Measurements from ENCODE around the gene PRAME.
"Not testable (repeated sequence)": the region's sequence is repeated elsewhere in the genome, so short reads cannot be mapped to it uniquely, and the experiment has no call there.

PRAME gene

GRCh38 chr22:22550789-22551434 is 8.2 kb downstream of the PRAME start:
- DNase-seq, result no peak

GRCh38 chr22:22548910-22549309 is 10.2 kb downstream of the PRAME start:
- no peak for DNase-seq

- no peak for DNase-seq
Observed at GRCh38 chr22:22548317-22548716, 10.7 kb downstream of the PRAME start.

GRCh38 chr22:22547692-22548300 is 11.3 kb downstream of the PRAME start:
- DNase-seq, result no peak

- no peak for DNase-seq
Observed at GRCh38 chr22:22547226-22547625, 11.8 kb downstream of the PRAME start.

GRCh38 chr22:22546490-22546889 is 12.6 kb downstream of the PRAME start:
- DNase-seq, result no peak

- no peak for DNase-seq
Observed at GRCh38 chr22:22545084-22545483, 14.0 kb downstream of the PRAME start.

- DNase-seq, result no peak
Observed at GRCh38 chr22:22538226-22538989, 20.7 kb downstream of the PRAME start.

- DNase-seq, result no peak
Observed at GRCh38 chr22:22536916-22537315, 22.1 kb downstream of the PRAME start.

- DNase-seq, result no peak
Observed at GRCh38 chr22:22536515-22536914, 22.6 kb downstream of the PRAME start.

GRCh38 chr22:22535662-22536061 is 23.4 kb downstream of the PRAME start:
- DNase-seq, result no peak

- DNase-seq, result no peak
Observed at GRCh38 chr22:22534604-22535415, 24.3 kb downstream of the PRAME start.

GRCh38 chr22:22533863-22534262 is 25.2 kb downstream of the PRAME start:
- DNase-seq, result no peak

GRCh38 chr22:22533417-22533816 is 25.6 kb downstream of the PRAME start:
- DNase-seq, result no peak

- DNase-seq, result not testable (repeated sequence)
Observed at GRCh38 chr22:22532547-22533071, 26.5 kb downstream of the PRAME start.

GRCh38 chr22:22531770-22532546 is 27.1 kb downstream of the PRAME start:
- no peak for DNase-seq

- DNase-seq, result no peak
Observed at GRCh38 chr22:22528780-22529179, 30.3 kb downstream of the PRAME start.

GRCh38 chr22:22527312-22527711 is 31.8 kb downstream of the PRAME start:
- DNase-seq, result no peak

GRCh38 chr22:22526125-22526912 is 32.7 kb downstream of the PRAME start:
- no peak for DNase-seq

- DNase-seq, result no peak
Observed at GRCh38 chr22:22523494-22523893, 35.6 kb downstream of the PRAME start.

- DNase-seq, result no peak
Observed at GRCh38 chr22:22521631-22522030, 37.4 kb downstream of the PRAME start.

Data from stimulated activated CD8-positive, alpha-beta memory T cell treated with anti-CD3 and anti-CD28 coated beads, Interleukin-4, amount 100 ng/mL, for 48 hours (primary cell).